HepG2 (cell line): Measurements from ENCODE around the gene NFE2L1. TPM values are rescaled to one million over a fixed set of nuclear protein-coding genes. Genes with fewer than 3 reads are reported as not detected.

Experiments used
- CSRNP2 ChIP-seq: sonication (generic); formaldehyde crosslinking; conservative IDR thresholded peaks from 2 replicates; pipeline ENCODE4 v1.8.0; 2022; ENCODE audit warnings: low read depth, missing genetic modification reagents
- DDIT3 ChIP-seq: sonication (generic); formaldehyde crosslinking; IDR thresholded peaks from 2 replicates; pipeline ENCODE4 v1.4.0; 2020; ENCODE audit warnings: mild to moderate bottlenecking, missing genetic modification reagents
- ELF1 ChIP-seq: sonication (generic); formaldehyde crosslinking; IDR thresholded peaks from 2 replicates; pipeline ENCODE4 v1.4.0; 2020; ENCODE audit warnings: missing genetic modification reagents
- EP300 ChIP-seq, 3 experiments: sonication (generic) in 1 of 3; formaldehyde crosslinking in 1 of 3; IDR thresholded peaks; 2 replicates each; pipeline versions ENCODE4 v1.5.1 to v1.6.1; 2011 to 2020; ENCODE audit warnings: low read depth in 2 of 3, low read length in 2 of 3, borderline replicate concordance in 1 of 3, improper control_type of control experiment in 1 of 3, mild to moderate bottlenecking in 1 of 3, missing genetic modification reagents in 1 of 3, moderate library complexity in 1 of 3
- FOXP1 ChIP-seq, 2 experiments: fragments of 450-650 bp in 1 of 2; IDR thresholded peaks; 2 replicates each; pipeline ENCODE4 v1.6.1; 2017 to 2018; ENCODE audit warnings: antibody characterized with exemption in 1 of 2
- GATAD1 ChIP-seq: IDR thresholded peaks from 2 replicates; pipeline ENCODE4 v1.6.1; 2016; ENCODE audit warnings: missing genetic modification reagents, missing compliant biosample characterization
- GRHL1 ChIP-seq: sonication (generic); formaldehyde crosslinking; conservative IDR thresholded peaks from 2 replicates; pipeline ENCODE4 v1.8.0; 2022; ENCODE audit warnings: missing genetic modification reagents
- HDAC2 ChIP-seq: sonication (generic); formaldehyde crosslinking; IDR thresholded peaks from 2 replicates; pipeline ENCODE4 v1.4.0; 2020; ENCODE audit warnings: missing genetic modification reagents
- THAP7 ChIP-seq: sonication (generic); formaldehyde crosslinking; IDR thresholded peaks from 2 replicates; pipeline ENCODE4 v1.8.1; 2023; ENCODE audit warnings: mild to moderate bottlenecking, missing genetic modification reagents
- TRIM24 ChIP-seq: sonication (generic); formaldehyde crosslinking; IDR thresholded peaks from 2 replicates; pipeline ENCODE4 v1.8.0; 2022; ENCODE audit warnings: mild to moderate bottlenecking, missing genetic modification reagents
- U2AF1 ChIP-seq: fragments of 200-400 bp; formaldehyde crosslinking; optimal IDR thresholded peaks from 2 replicates; pipeline ENCODE3; 2017; ENCODE audit warnings: mild to moderate bottlenecking, low read depth, low read length
- ZBTB1 ChIP-seq: sonication (generic); formaldehyde crosslinking; IDR thresholded peaks from 2 replicates; pipeline ENCODE4 v1.4.0; 2020; ENCODE audit warnings: missing genetic modification reagents, borderline replicate concordance
- ZNF414 ChIP-seq: sonication (generic); formaldehyde crosslinking; IDR thresholded peaks from 2 replicates; pipeline ENCODE4 v1.5.0; 2020; ENCODE audit warnings: missing genetic modification reagents
- ZNF441 ChIP-seq: sonication (generic); formaldehyde crosslinking; IDR thresholded peaks from 2 replicates; pipeline ENCODE4 v1.7.0; 2021; ENCODE audit warnings: missing genetic modification reagents, borderline replicate concordance
- ZNF660 ChIP-seq: sonication (generic); formaldehyde crosslinking; IDR thresholded peaks from 2 replicates; pipeline ENCODE4 v1.5.1; 2020; ENCODE audit warnings: mild to moderate bottlenecking, low read depth, missing genetic modification reagents, borderline replicate concordance
- ZNF879 ChIP-seq: sonication (generic); formaldehyde crosslinking; IDR thresholded peaks from 2 replicates; pipeline ENCODE4 v1.8.1; 2023; ENCODE audit warnings: missing genetic modification reagents
- polyA plus RNA-seq, 8 experiments: library from polyadenylated mRNA; depleted of rRNA in 3 of 8; stranded (reverse) in 7 of 8; unstranded in 1 of 8; fragments of >200 nt; fragmentation: Illumina TruSeq in 4 of 8; extraction: Trizol in 4 of 8; gene quantifications; 2 replicates each; pipeline versions ENCODE4 v1.2.1 to v1.2.3, GENCODE V29; 2011 to 2016; ENCODE audit warnings: low read depth in 4 of 8, missing spikeins in 1 of 8, mixed read lengths in 1 of 8; ENCODE audit not compliant: insufficient read depth in 1 of 8
- total RNA-seq, 5 experiments: library from RNA; depleted of rRNA; stranded (reverse); fragments of >200 nt; fragmentation: Illumina TruSeq; extraction: Trizol; gene quantifications; 2 replicates each; pipeline ENCODE4 v1.2.3, GENCODE V29; 2016; ENCODE audit warnings: low read depth in 1 of 5
- TF ChIP-seq, protein P1 (sequence below): sonication (generic); formaldehyde crosslinking; IDR thresholded peaks from 2 replicates; pipeline ENCODE4 v1.4.0; 2020; ENCODE audit warnings: missing genetic modification reagents, mild to moderate bottlenecking, borderline replicate concordance

NFE2L1 gene
- total and polyA plus RNA-seq, 2 of the 13 experiments (the other 11 are each of a cell fraction or from before 2014, with no cell fraction given): 67.0 to 234 TPM

DNA sequence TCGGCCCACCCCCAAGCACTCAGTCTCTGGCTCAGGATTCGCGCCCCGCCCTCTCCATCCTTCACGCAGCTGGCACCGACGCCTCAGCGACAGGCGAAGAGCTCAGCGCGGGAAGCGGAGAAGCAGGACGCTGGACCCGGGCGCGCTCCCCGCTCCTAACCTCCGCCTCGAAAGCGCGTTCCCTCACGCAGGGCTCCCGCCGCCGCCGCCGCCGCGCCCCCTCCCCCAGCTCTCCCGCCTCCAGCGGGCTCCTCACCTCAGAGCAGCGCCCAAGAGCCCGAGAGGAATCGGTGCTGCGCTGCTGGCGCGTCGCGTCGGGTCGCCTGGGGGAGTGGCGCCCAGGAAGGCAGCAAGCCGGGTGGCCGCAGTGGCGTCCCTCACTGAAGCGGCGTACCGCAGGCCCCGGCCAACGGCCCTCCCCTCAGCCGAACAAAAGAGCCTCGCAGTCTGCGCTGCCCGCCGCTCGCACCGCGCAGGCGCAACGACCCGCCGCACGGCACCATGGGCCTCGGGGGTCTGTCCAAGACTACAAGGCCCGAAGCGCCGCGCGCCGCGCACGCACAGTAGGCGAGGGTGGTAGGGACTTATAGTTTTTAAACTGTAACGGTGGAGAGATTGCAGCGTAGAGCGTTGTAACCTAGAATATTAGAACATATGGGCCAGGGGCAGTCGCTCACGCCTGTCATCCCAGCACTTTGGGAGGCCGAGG, 53.0 kb downstream of the NFE2L1 start, which contains the start of gene CBX1 (continued):
- TF ChIP-seq THAP7 (CRISPR knock-in tag) (peak; percentile 27; the same call in 1 of the 2 replicates), CSRNP2 (CRISPR knock-in tag) (no peak), ELF1 (peak; percentile 46; the same call in 1 of the 2 replicates), ZNF414 (CRISPR knock-in tag) (peak; percentile 77; the same call in 1 of the 2 replicates), ZNF660 (CRISPR knock-in tag) (no peak), TRIM24 (CRISPR knock-in tag) (no peak), ZNF879 (CRISPR knock-in tag) (no peak; the same call in 1 of the 2 replicates), U2AF1 (no peak), DDIT3 (CRISPR knock-in tag) (0 out of 2 replicates have a peak, but pooled peaks have one; percentile 24), ZBTB1 (CRISPR knock-in tag) (no peak), HDAC2 (CRISPR knock-in tag) (peak; percentile 59; the same call in 1 of the 2 replicates), FOXP1 (IDR thresholded peaks at IDR 0.05) (no peak), FOXP1 (CRISPR knock-in tag; IDR thresholded peaks at IDR 0.05) (no peak), ZNF441 (CRISPR knock-in tag) (peak; percentile 71), GATAD1 (CRISPR knock-in tag) (peak; percentile 90), GRHL1 (CRISPR knock-in tag) (no peak), EP300 (IDR thresholded peaks at IDR 0.05; ENCODE audit: low read depth in 2 of 2, low read length in 2 of 2) (peak; percentile 30 to 39; a peak in 1 of 4 replicates), EP300 (CRISPR knock-in tag; IDR thresholded peaks at IDR 0.05; ENCODE audit: borderline replicate concordance) (peak; percentile 32; the same call in 1 of the 2 replicates)
- TF ChIP-seq, protein P1, sequence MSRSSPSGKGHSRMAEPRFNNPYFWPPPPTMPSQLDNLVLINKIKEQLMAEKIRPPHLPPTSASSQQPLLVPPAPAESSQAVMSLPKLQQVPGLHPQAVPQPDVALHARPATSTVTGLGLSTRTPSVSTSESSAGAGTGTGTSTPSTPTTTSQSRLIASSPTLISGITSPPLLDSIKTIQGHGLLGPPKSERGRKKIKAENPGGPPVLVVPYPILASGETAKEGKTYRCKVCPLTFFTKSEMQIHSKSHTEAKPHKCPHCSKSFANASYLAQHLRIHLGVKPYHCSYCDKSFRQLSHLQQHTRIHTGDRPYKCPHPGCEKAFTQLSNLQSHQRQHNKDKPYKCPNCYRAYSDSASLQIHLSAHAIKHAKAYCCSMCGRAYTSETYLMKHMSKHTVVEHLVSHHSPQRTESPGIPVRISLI (CRISPR knock-in tag): peak; percentile 30; the same call in 1 of the 2 replicates
